HEK293 (cell line): ENCODE results near the gene OR10A3.

Source experiments
- CTCF ChIA-PET: fragments of 350-600 bp; formaldehyde crosslinking; extraction: SDS; loops from one replicate; lab custom pipeline; 2021; ENCODE audit warnings: antibody characterized with exemption; lab: Yijun Ruan, JAX
- POLR2A ChIA-PET: fragments of 300-600 bp; formaldehyde crosslinking; extraction: SDS; loops from one replicate; lab custom pipeline; 2020; ENCODE audit warnings: antibody characterized with exemption, inconsistent platforms; lab: Yijun Ruan, JAX
- H3K27ac ChIP-seq: fragments of 200-500 bp; sonication (Bioruptor generic); 2 replicates; pipeline ENCODE4 v1.5.1; 2014; ENCODE audit warnings: low read depth, low read length, control low read depth, inconsistent platforms; ENCODE audit errors: extremely low read depth
- H3K36me3 ChIP-seq, 2 experiments: fragments of 200-500 bp in 1 of 2; sonication (Bioruptor generic) in 1 of 2; 1 replicate in 1 of 2; 2 replicates in 1 of 2; pipeline ENCODE4 v1.5.1; 2014 to 2017; ENCODE audit warnings: inconsistent platforms in 2 of 2, low read length in 2 of 2; ENCODE audit not compliant: control insufficient read depth in 2 of 2, insufficient read depth in 1 of 2
- H3K4me1 ChIP-seq: fragments of 200-500 bp; sonication (Bioruptor generic); 2 replicates; pipeline ENCODE4 v1.5.1; 2014; ENCODE audit warnings: mild to moderate bottlenecking, low read length, inconsistent platforms; ENCODE audit not compliant: control insufficient read depth, insufficient read depth
- H3K4me3 ChIP-seq: 2 replicates; pipeline ENCODE4 v1.5.1; 2011; ENCODE audit warnings: low read depth, mild to moderate bottlenecking, control low read depth, low read length, moderate library complexity
- H3K9me3 ChIP-seq: fragments of 200-500 bp; sonication (Bioruptor generic); 2 replicates; pipeline ENCODE4 v1.5.1; 2014; ENCODE audit warnings: low read depth, low read length, inconsistent platforms; ENCODE audit not compliant: control insufficient read depth, insufficient read depth
- GFI1B ChIP-seq: fragments of 450-650 bp; formaldehyde crosslinking; IDR thresholded peaks from 2 replicates; pipeline ENCODE4 v1.5.1; 2016; ENCODE audit warnings: missing biosample characterization, missing genetic modification characterization
- IKZF3 ChIP-seq: fragments of 450-650 bp; IDR thresholded peaks from 2 replicates; pipeline ENCODE4 v1.5.0; 2018; ENCODE audit warnings: missing biosample characterization, mild to moderate bottlenecking, missing genetic modification characterization, moderate library complexity
- KLF7 ChIP-seq: fragments of 450-650 bp; formaldehyde crosslinking; IDR thresholded peaks from 2 replicates; pipeline ENCODE4 v1.5.1; 2016; ENCODE audit warnings: missing biosample characterization, missing genetic modification characterization, borderline replicate concordance
- SCRT1 ChIP-seq: fragments of 450-650 bp; formaldehyde crosslinking; IDR thresholded peaks from 2 replicates; pipeline ENCODE4 v1.5.1; 2016; ENCODE audit warnings: missing biosample characterization, missing genetic modification characterization, borderline replicate concordance
- SP7 ChIP-seq: fragments of 450-650 bp; formaldehyde crosslinking; IDR thresholded peaks from 2 replicates; pipeline ENCODE4 v1.5.1; 2016; ENCODE audit warnings: missing biosample characterization, missing genetic modification characterization
- ZBTB21 ChIP-seq: fragments of 450-650 bp; formaldehyde crosslinking; IDR thresholded peaks from 2 replicates; pipeline ENCODE4 v1.5.1; 2017; ENCODE audit warnings: missing biosample characterization, missing genetic modification characterization
- ZNF132 ChIP-seq: fragments of 450-650 bp; formaldehyde crosslinking; IDR thresholded peaks from 2 replicates; pipeline ENCODE4 v1.5.1; 2017; ENCODE audit warnings: missing biosample characterization, missing genetic modification characterization, borderline replicate concordance
- ZNF2 ChIP-seq: fragments of 450-650 bp; formaldehyde crosslinking; IDR thresholded peaks from 2 replicates; pipeline ENCODE4 v1.5.1; 2016; ENCODE audit warnings: missing biosample characterization, missing genetic modification characterization
- ZNF311 ChIP-seq: fragments of 450-650 bp; formaldehyde crosslinking; IDR thresholded peaks from 2 replicates; pipeline ENCODE4 v1.5.1; 2017; ENCODE audit warnings: missing biosample characterization, missing genetic modification characterization, borderline replicate concordance
- ZNF473 ChIP-seq: fragments of 450-650 bp; formaldehyde crosslinking; IDR thresholded peaks from 2 replicates; pipeline ENCODE4 v1.5.1; 2017; ENCODE audit warnings: missing biosample characterization, missing genetic modification characterization
- ZNF529 ChIP-seq: fragments of 450-650 bp; formaldehyde crosslinking; IDR thresholded peaks from 2 replicates; pipeline ENCODE4 v1.5.1; 2017; ENCODE audit warnings: missing genetic modification characterization, missing biosample characterization; ENCODE audit not compliant: insufficient replicate concordance
- ZNF558 ChIP-seq: fragments of 450-650 bp; formaldehyde crosslinking; IDR thresholded peaks from 2 replicates; pipeline ENCODE4 v1.5.1; 2016; ENCODE audit warnings: missing biosample characterization, missing genetic modification characterization
- ZNF596 ChIP-seq: fragments of 450-650 bp; IDR thresholded peaks from 2 replicates; pipeline ENCODE4 v1.5.0; 2018; ENCODE audit warnings: missing biosample characterization, mild to moderate bottlenecking, missing genetic modification characterization, moderate library complexity
- ZNF658 ChIP-seq: fragments of 450-650 bp; formaldehyde crosslinking; IDR thresholded peaks from 2 replicates; pipeline ENCODE4; 2016; ENCODE audit warnings: missing biosample characterization, missing genetic modification characterization
- ZNF768 ChIP-seq: fragments of 450-650 bp; formaldehyde crosslinking; IDR thresholded peaks from 2 replicates; pipeline ENCODE4 v1.5.1; 2018; ENCODE audit warnings: missing biosample characterization, mild to moderate bottlenecking, missing genetic modification characterization
- ZSCAN30 ChIP-seq: fragments of 450-650 bp; IDR thresholded peaks from 2 replicates; pipeline ENCODE4 v1.5.1; 2018; ENCODE audit warnings: missing biosample characterization, mild to moderate bottlenecking, missing genetic modification characterization, moderate library complexity
- TF ChIP-seq, protein P1 (sequence below): fragments of 450-650 bp; formaldehyde crosslinking; IDR thresholded peaks from 2 replicates; pipeline ENCODE4 v1.5.1; 2016; ENCODE audit warnings: missing biosample characterization, missing genetic modification characterization
- TF ChIP-seq, protein P2 (sequence below): fragments of 450-650 bp; formaldehyde crosslinking; IDR thresholded peaks from 2 replicates; pipeline ENCODE4 v1.5.1; 2016; ENCODE audit warnings: missing biosample characterization, missing genetic modification characterization, borderline replicate concordance

Gene OR10A3

DNA sequence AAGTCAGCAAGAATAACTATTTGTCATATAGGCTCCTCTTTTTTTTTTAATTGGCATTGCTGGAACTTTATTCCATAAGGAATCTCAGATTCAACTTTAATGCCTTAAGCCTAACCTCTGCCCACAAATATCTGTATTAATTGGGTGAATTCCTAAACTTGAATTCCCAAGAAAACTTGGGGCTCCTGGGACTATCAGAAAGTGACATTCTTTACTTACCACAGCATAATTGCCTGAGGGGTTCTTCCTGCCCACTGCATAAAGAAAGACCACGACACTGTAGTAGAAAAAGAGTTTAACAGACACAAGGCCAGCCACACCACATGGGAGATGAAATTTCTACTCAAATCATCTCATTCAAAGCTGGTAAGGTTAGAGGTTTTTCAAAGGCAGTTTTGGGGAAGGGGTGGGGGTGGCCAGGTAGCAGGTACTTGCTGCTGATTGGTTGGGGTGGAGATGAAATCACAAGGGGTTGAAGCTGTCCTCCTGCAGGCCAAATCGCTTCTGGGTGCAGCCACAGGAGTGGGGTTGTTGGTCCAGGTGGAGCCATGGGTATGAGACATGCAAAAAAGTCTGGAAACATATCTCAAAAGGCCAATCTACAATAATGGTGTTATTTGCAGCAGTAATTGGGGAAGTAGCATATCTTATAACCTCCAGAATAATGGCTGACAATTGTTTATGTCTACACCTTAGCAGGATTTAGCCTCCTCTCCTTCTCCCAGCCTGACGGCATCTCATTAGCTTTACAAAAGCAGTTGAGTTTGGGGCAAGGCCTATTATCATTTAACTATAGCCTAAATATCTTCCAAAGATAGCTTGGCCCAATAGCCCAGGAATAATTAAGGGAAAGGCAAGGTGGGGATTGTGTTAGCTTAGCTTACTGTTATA lies 28.5 kb upstream of the OR10A3 start:
- Histone ChIP-seq H3K27ac (no peak overlapping the region), H3K9me3 (no peaks in the 10 kb centered on the region), H3K36me3 (no peaks in the 10 kb centered on the region), H3K4me1 (no peaks in the 10 kb centered on the region), H3K4me3 (no peak overlapping the region)
- CTCF ChIA-PET: interaction anchor here (1.2 to 2.2 kb wide), 2 partner anchors 16 to 17 kb away, joined by 4 to 8 read pairs; partner anchors contain the start of gene EIF3F
- POLR2A ChIA-PET: no interaction called here
- TF ChIP-seq ZNF2 (tag by site-specific recombination) (no peak), ZSCAN30 (tag by site-specific recombination) (no peak), ZBTB21 (tag by site-specific recombination) (no peak), ZNF529 (tag by site-specific recombination) (no peak), SCRT1 (tag by site-specific recombination) (no peak), GFI1B (tag by site-specific recombination) (no peak), KLF7 (tag by site-specific recombination) (no peak), IKZF3 (tag by site-specific recombination) (no peak), ZNF658 (tag by site-specific recombination) (no peak), ZNF558 (tag by site-specific recombination) (no peak), ZNF311 (tag by site-specific recombination) (no peak), SP7 (tag by site-specific recombination) (no peak), ZNF132 (tag by site-specific recombination) (no peak), ZNF473 (tag by site-specific recombination) (no peak), ZNF596 (tag by site-specific recombination) (no peak), ZNF768 (tag by site-specific recombination) (no peak)
- TF ChIP-seq, protein P1, sequence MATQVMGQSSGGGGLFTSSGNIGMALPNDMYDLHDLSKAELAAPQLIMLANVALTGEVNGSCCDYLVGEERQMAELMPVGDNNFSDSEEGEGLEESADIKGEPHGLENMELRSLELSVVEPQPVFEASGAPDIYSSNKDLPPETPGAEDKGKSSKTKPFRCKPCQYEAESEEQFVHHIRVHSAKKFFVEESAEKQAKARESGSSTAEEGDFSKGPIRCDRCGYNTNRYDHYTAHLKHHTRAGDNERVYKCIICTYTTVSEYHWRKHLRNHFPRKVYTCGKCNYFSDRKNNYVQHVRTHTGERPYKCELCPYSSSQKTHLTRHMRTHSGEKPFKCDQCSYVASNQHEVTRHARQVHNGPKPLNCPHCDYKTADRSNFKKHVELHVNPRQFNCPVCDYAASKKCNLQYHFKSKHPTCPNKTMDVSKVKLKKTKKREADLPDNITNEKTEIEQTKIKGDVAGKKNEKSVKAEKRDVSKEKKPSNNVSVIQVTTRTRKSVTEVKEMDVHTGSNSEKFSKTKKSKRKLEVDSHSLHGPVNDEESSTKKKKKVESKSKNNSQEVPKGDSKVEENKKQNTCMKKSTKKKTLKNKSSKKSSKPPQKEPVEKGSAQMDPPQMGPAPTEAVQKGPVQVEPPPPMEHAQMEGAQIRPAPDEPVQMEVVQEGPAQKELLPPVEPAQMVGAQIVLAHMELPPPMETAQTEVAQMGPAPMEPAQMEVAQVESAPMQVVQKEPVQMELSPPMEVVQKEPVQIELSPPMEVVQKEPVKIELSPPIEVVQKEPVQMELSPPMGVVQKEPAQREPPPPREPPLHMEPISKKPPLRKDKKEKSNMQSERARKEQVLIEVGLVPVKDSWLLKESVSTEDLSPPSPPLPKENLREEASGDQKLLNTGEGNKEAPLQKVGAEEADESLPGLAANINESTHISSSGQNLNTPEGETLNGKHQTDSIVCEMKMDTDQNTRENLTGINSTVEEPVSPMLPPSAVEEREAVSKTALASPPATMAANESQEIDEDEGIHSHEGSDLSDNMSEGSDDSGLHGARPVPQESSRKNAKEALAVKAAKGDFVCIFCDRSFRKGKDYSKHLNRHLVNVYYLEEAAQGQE: no peak
- TF ChIP-seq, protein P2, sequence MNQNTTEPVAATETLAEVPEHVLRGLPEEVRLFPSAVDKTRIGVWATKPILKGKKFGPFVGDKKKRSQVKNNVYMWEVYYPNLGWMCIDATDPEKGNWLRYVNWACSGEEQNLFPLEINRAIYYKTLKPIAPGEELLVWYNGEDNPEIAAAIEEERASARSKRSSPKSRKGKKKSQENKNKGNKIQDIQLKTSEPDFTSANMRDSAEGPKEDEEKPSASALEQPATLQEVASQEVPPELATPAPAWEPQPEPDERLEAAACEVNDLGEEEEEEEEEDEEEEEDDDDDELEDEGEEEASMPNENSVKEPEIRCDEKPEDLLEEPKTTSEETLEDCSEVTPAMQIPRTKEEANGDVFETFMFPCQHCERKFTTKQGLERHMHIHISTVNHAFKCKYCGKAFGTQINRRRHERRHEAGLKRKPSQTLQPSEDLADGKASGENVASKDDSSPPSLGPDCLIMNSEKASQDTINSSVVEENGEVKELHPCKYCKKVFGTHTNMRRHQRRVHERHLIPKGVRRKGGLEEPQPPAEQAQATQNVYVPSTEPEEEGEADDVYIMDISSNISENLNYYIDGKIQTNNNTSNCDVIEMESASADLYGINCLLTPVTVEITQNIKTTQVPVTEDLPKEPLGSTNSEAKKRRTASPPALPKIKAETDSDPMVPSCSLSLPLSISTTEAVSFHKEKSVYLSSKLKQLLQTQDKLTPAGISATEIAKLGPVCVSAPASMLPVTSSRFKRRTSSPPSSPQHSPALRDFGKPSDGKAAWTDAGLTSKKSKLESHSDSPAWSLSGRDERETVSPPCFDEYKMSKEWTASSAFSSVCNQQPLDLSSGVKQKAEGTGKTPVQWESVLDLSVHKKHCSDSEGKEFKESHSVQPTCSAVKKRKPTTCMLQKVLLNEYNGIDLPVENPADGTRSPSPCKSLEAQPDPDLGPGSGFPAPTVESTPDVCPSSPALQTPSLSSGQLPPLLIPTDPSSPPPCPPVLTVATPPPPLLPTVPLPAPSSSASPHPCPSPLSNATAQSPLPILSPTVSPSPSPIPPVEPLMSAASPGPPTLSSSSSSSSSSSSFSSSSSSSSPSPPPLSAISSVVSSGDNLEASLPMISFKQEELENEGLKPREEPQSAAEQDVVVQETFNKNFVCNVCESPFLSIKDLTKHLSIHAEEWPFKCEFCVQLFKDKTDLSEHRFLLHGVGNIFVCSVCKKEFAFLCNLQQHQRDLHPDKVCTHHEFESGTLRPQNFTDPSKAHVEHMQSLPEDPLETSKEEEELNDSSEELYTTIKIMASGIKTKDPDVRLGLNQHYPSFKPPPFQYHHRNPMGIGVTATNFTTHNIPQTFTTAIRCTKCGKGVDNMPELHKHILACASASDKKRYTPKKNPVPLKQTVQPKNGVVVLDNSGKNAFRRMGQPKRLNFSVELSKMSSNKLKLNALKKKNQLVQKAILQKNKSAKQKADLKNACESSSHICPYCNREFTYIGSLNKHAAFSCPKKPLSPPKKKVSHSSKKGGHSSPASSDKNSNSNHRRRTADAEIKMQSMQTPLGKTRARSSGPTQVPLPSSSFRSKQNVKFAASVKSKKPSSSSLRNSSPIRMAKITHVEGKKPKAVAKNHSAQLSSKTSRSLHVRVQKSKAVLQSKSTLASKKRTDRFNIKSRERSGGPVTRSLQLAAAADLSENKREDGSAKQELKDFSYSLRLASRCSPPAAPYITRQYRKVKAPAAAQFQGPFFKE (tag by site-specific recombination): no peak
- TF ChIP-seq, all 188 proteins: peak for 0
